Stimulated activated CD4-positive, alpha-beta T cell treated with anti-CD3 and anti-CD28 coated beads, TNF-alpha, amount 100 ng/mL, for 1 hour (primary cell): ENCODE data around the gene DLGAP5.

Source experiments
- DNase-seq, 3 donors: peaks; one replicate each; pipeline ENCODE4 v3.0.0-alpha.2; 2020; ENCODE audit warnings: low read depth in 3 of 3, low spot score in 1 of 3

DLGAP5 gene

GRCh38 chr14:55191203-55192053 lies at the start of gene DLGAP5:
TSS of gene DLGAP5 (minus strand) at chr14:55191585. CDS start at chr14:55189179, 2,406 bp downstream.
- peak; percentile 64 to 71 (median 71) for DNase-seq

- DNase-seq: no peak
Observed at GRCh38 chr14:55240526-55241178, 49.3 kb upstream of the DLGAP5 start.

- no peak for DNase-seq
Observed at GRCh38 chr14:55239320-55239719, 47.9 kb upstream of the DLGAP5 start.

GRCh38 chr14:55238019-55238680 lies 46.8 kb upstream of the DLGAP5 start:
- no peak for DNase-seq

GRCh38 chr14:55233591-55233990 lies 42.2 kb upstream of the DLGAP5 start:
- no peak for DNase-seq

GRCh38 chr14:55228261-55228660 lies 36.9 kb upstream of the DLGAP5 start:
- DNase-seq: no peak

- no peak for DNase-seq
Observed at GRCh38 chr14:55223364-55223763, 32.0 kb upstream of the DLGAP5 start.

- DNase-seq: no peak
Observed at GRCh38 chr14:55221968-55222367, 30.6 kb upstream of the DLGAP5 start.

GRCh38 chr14:55221186-55221585 lies 29.8 kb upstream of the DLGAP5 start:
- DNase-seq: no peak

- DNase-seq: no peak
Observed at GRCh38 chr14:55220230-55220629, 28.8 kb upstream of the DLGAP5 start.

- no peak for DNase-seq
Observed at GRCh38 chr14:55212634-55213033, 21.2 kb upstream of the DLGAP5 start.

- DNase-seq: no peak
Observed at GRCh38 chr14:55207832-55208231, 16.4 kb upstream of the DLGAP5 start.

- no peak for DNase-seq
Observed at GRCh38 chr14:55206175-55206693, 14.8 kb upstream of the DLGAP5 start.

GRCh38 chr14:55201219-55202101 lies 10.1 kb upstream of the DLGAP5 start:
- no peak for DNase-seq

- DNase-seq: no peak
Observed at GRCh38 chr14:55200651-55201050, 9.3 kb upstream of the DLGAP5 start.

- DNase-seq: no peak
Observed at GRCh38 chr14:55198749-55199148, 7.4 kb upstream of the DLGAP5 start.

GRCh38 chr14:55194656-55195355 lies 3.4 kb upstream of the DLGAP5 start:
- DNase-seq: no peak

- no peak for DNase-seq
Observed at GRCh38 chr14:55192054-55192621, 753 bp upstream of the DLGAP5 start.

GRCh38 chr14:55190906-55191202 lies 531 bp downstream of the DLGAP5 start:
- DNase-seq: no peak

- DNase-seq: no peak
Observed at GRCh38 chr14:55188686-55189295, 2.6 kb downstream of the DLGAP5 start.
